HepG2 (cell line): ENCODE results near the gene SND1. TPM values are rescaled to one million over a fixed set of nuclear protein-coding genes. Genes with fewer than 3 reads are reported as not detected.

ENCODE experiments used
- ATAC-seq: fragments of 200-7000 bp; cut with Tn5 transposase; 3 replicates; pipeline ENCODE4 v1.9.1; 2020; ENCODE audit warnings: mild to moderate bottlenecking, moderate library complexity
- BruUV-seq: library from RNA; stranded (reverse); fragments of 400-500 nt; replicated peaks from 2 replicates; lab custom pipeline; 2021; lab: Mats Ljungman, UMichigan
- CTCF ChIA-PET: fragments of 300-600 bp; formaldehyde crosslinking; extraction: SDS; loops from one replicate; lab custom pipeline; 2021; ENCODE audit warnings: low total read pairs, inconsistent platforms, low intra/inter-chr PET ratio; lab: Yijun Ruan, JAX
- POLR2A ChIA-PET: fragments of 350-600 bp; sonication (Branson Sonifier 250); formaldehyde crosslinking; loops from one replicate; lab custom pipeline; 2020; ENCODE audit warnings: antibody characterized with exemption, inconsistent platforms; lab: Yijun Ruan, JAX
- DNase-seq: peaks from one replicate; pipeline ENCODE4 v3.0.0-alpha.2; 2015; ENCODE audit warnings: low spot score
- FAIRE-seq: peaks from 3 replicates; lab custom pipeline; 2011; peaks lifted over from hg19 to GRCh38; lab: Jason Lieb, UNC
- H2AFZ ChIP-seq: one replicate; pipeline ENCODE4 v1.6.1; 2011; ENCODE audit warnings: low read length, inconsistent platforms
- H3K27ac ChIP-seq: fragments of 300-600 bp; 3 replicates; pipeline ENCODE4 v1.8.0; 2011; ENCODE audit warnings: mixed run types, mild to moderate bottlenecking, mixed read lengths, low read length, inconsistent platforms; ENCODE audit not compliant: insufficient read depth; ENCODE audit errors: extremely low read length
- H3K27me3 ChIP-seq, 2 experiments: fragments of 200-600 bp in 1 of 2; 2 replicates in 1 of 2; 3 replicates in 1 of 2; pipeline versions ENCODE4 v1.6.0 to v1.8.0; 2011; ENCODE audit warnings: low read length in 2 of 2, mild to moderate bottlenecking in 2 of 2, moderate library complexity in 2 of 2, inconsistent platforms in 1 of 2; ENCODE audit not compliant: insufficient read depth in 2 of 2, control insufficient read depth in 1 of 2
- H3K36me3 ChIP-seq, 2 experiments: fragments of 200-600 bp in 1 of 2; replicated peaks in 1 of 2; 2 replicates in 1 of 2; 3 replicates in 1 of 2; pipeline versions ENCODE4 v1.5.1 to v1.8.0; 2011; ENCODE audit warnings: low read length in 2 of 2, inconsistent platforms in 1 of 2; ENCODE audit not compliant: insufficient read depth in 2 of 2, control insufficient read depth in 1 of 2
- H3K4me1 ChIP-seq: 2 replicates; pipeline ENCODE4 v1.5.1; 2012; ENCODE audit warnings: low read length, inconsistent platforms; ENCODE audit not compliant: insufficient read depth
- H3K4me2 ChIP-seq: 2 replicates; pipeline ENCODE4 v1.6.0; 2011; ENCODE audit warnings: low read depth, low read length, inconsistent platforms
- H3K4me3 ChIP-seq, 3 experiments: fragments of 200-600 bp in 1 of 3; sonication (generic), shearing (Covaris generic) in 1 of 3; replicated peaks in 1 of 3; 2 replicates each; pipeline ENCODE4 v1.5.1; 2011 to 2016; ENCODE audit warnings: low read length in 3 of 3, inconsistent platforms in 2 of 3, low read depth in 2 of 3, mild to moderate bottlenecking in 2 of 3, control low read depth in 1 of 3, mixed read lengths in 1 of 3; ENCODE audit not compliant: insufficient read depth in 1 of 3
- H3K79me2 ChIP-seq: one replicate; pipeline ENCODE4 v1.6.1; 2011; ENCODE audit warnings: low read length, inconsistent platforms; ENCODE audit not compliant: insufficient read depth
- H3K9ac ChIP-seq: 2 replicates; pipeline ENCODE4 v1.6.0; 2011; ENCODE audit warnings: mild to moderate bottlenecking, low read depth, low read length, inconsistent platforms; ENCODE audit not compliant: insufficient read depth
- H3K9me3 ChIP-seq: 2 replicates; pipeline ENCODE4 v1.5.1; 2012; ENCODE audit warnings: mild to moderate bottlenecking, low read length
- H4K20me1 ChIP-seq: 2 replicates; pipeline ENCODE4 v1.6.0; 2011; ENCODE audit warnings: inconsistent platforms, mild to moderate bottlenecking, low read length, moderate library complexity; ENCODE audit not compliant: insufficient read depth
- CAMTA2 ChIP-seq: sonication (generic); formaldehyde crosslinking; IDR thresholded peaks from 2 replicates; pipeline ENCODE4 v1.4.0; 2020; ENCODE audit warnings: mild to moderate bottlenecking, missing genetic modification reagents, borderline replicate concordance
- CBX5 ChIP-seq: sonication (generic); formaldehyde crosslinking; IDR thresholded peaks from 2 replicates; pipeline ENCODE4 v1.4.0; 2020; ENCODE audit warnings: missing genetic modification reagents, borderline replicate concordance
- NFRKB ChIP-seq: fragments of 450-650 bp; IDR thresholded peaks from 2 replicates; pipeline ENCODE4 v1.6.1; 2017
- SOX13 ChIP-seq, 3 experiments: fragments of 450-650 bp in 1 of 3; sonication (generic) in 1 of 3; formaldehyde crosslinking in 1 of 3; IDR thresholded peaks in 2 of 3; conservative IDR thresholded peaks in 1 of 3; 2 replicates each; pipeline versions ENCODE4 v1.5.0 to v1.6.1; 2016 to 2020; ENCODE audit warnings: antibody characterized with exemption in 1 of 3, mild to moderate bottlenecking in 1 of 3, missing compliant biosample characterization in 1 of 3, missing genetic modification reagents in 1 of 3, moderate library complexity in 1 of 3
- ZMYM3 ChIP-seq: sonication (generic); formaldehyde crosslinking; IDR thresholded peaks from 2 replicates; pipeline ENCODE4 v1.5.1; 2020; ENCODE audit warnings: mild to moderate bottlenecking, missing genetic modification reagents
- WGBS: methylation state at CpG from one replicate; pipeline ENCODE4 v1.1.6; 2017; ENCODE audit warnings: low lambda C conversion rate; 5-methylcytosine and 5-hydroxymethylcytosine counted together
- in situ Hi-C: cut with HindIII; loops from 2 replicates; pipeline ENCODE4 v1.10.0; 2017; ENCODE audit warnings: low pct_unique_long_range_greater_than_20kb; ENCODE audit not compliant: extremely low pct_ligation_motif_present
- intact Hi-C: fragments of 100-400 bp; cut with micrococcal nuclease; formaldehyde crosslinking; loops from one replicate; pipeline ENCODE4 v1.10.0; 2022; ENCODE audit not compliant: unreplicated experiment
- polyA plus RNA-seq, 8 experiments: library from polyadenylated mRNA; depleted of rRNA in 3 of 8; stranded (reverse) in 7 of 8; unstranded in 1 of 8; fragments of >200 nt; fragmentation: Illumina TruSeq in 4 of 8; extraction: Trizol in 4 of 8; gene quantifications; 2 replicates each; pipeline versions ENCODE4 v1.2.1 to v1.2.3, GENCODE V29; 2011 to 2016; ENCODE audit warnings: low read depth in 4 of 8, missing spikeins in 1 of 8, mixed read lengths in 1 of 8; ENCODE audit not compliant: insufficient read depth in 1 of 8
- total RNA-seq, 5 experiments: library from RNA; depleted of rRNA; stranded (reverse); fragments of >200 nt; fragmentation: Illumina TruSeq; extraction: Trizol; gene quantifications; 2 replicates each; pipeline ENCODE4 v1.2.3, GENCODE V29; 2016; ENCODE audit warnings: low read depth in 1 of 5
- TF ChIP-seq, protein P1 (sequence below): IDR thresholded peaks from 2 replicates; pipeline ENCODE4 v1.6.1; 2016; ENCODE audit warnings: missing compliant biosample characterization, missing genetic modification reagents, borderline replicate concordance
- TF ChIP-seq, protein P2 (sequence below): IDR thresholded peaks from 2 replicates; pipeline ENCODE4 v1.6.1; 2016; ENCODE audit warnings: control low read depth
- TF ChIP-seq, protein P3 (sequence below): sonication (generic); formaldehyde crosslinking; conservative IDR thresholded peaks from 2 replicates; pipeline ENCODE4 v1.8.1; 2023; ENCODE audit warnings: missing genetic modification reagents
- TF ChIP-seq, protein P4 (sequence below): sonication (generic); formaldehyde crosslinking; IDR thresholded peaks from 2 replicates; pipeline ENCODE4 v1.4.0; 2020; ENCODE audit warnings: mild to moderate bottlenecking, missing genetic modification reagents
- TF ChIP-seq, protein P5 (sequence below): fragments of 450-650 bp; IDR thresholded peaks from 2 replicates; pipeline ENCODE4 v1.6.1; 2016

SND1 gene
- total and polyA plus RNA-seq, 2 of the 13 experiments (the other 11 are each of a cell fraction or from before 2014, with no cell fraction given): 110 to 182 TPM

DNA sequence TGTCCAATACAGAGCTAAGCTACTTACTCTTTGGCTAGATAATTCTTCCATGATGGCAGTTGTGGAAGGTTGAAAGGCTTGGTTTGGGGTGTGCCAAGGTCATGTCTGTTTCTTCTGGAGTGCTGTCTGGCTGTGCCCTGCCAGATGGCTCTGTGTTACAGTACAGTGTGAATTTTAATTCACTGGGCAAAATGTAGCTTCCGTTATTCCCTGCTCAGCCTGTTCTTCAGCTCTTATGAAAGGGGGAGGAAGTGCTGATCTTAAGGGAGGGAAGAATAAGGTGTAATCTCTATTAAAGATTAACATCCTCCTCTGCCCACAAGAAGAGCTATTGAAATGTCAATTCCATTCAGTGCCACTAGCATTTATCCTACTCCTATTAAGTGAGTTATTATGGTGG, 52.2 kb downstream of the SND1 start:
- FAIRE-seq (no peak), ATAC-seq (no peak), DNase-seq (no peak)
- no peak overlapping the region for H3K4me2 ChIP-seq
- ChIA-PET CTCF (no interaction called here), POLR2A (no interaction called here)
- H4K20me1 ChIP-seq: peaks cover 11% of the 10 kb centered on the region; the same call in 1 of the 2 replicates
- in situ Hi-C loops (no loop called here), intact Hi-C loops (no loop called here)
- no peak overlapping the region for H3K9ac ChIP-seq
- BruUV-seq: no TSS peak
- H2AFZ ChIP-seq: no peak overlapping the region
- H3K36me3 ChIP-seq: peaks cover 27 to 95% of the 10 kb centered on the region in 2 experiments
- 100% methylated on average over 1 of the region's 1 CpG for WGBS
- TF ChIP-seq ZMYM3 (CRISPR knock-in tag): no peak
- no peak for TF ChIP-seq CBX5 (CRISPR knock-in tag)
- no peak for TF ChIP-seq SOX13 (IDR thresholded peaks at IDR 0.05)
- no peak for TF ChIP-seq SOX13 (CRISPR knock-in tag; conservative IDR thresholded peaks at IDR 0.05 in 1 of 2, IDR thresholded peaks at IDR 0.05 in 1 of 2)
- TF ChIP-seq, protein P1, sequence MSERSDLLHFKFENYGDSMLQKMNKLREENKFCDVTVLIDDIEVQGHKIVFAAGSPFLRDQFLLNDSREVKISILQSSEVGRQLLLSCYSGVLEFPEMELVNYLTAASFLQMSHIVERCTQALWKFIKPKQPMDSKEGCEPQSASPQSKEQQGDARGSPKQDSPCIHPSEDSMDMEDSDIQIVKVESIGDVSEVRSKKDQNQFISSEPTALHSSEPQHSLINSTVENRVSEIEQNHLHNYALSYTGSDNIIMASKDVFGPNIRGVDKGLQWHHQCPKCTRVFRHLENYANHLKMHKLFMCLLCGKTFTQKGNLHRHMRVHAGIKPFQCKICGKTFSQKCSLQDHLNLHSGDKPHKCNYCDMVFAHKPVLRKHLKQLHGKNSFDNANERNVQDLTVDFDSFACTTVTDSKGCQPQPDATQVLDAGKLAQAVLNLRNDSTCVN (CRISPR knock-in tag): no peak
- TF ChIP-seq CAMTA2 (CRISPR knock-in tag): no peak
- TF ChIP-seq, protein P2, sequence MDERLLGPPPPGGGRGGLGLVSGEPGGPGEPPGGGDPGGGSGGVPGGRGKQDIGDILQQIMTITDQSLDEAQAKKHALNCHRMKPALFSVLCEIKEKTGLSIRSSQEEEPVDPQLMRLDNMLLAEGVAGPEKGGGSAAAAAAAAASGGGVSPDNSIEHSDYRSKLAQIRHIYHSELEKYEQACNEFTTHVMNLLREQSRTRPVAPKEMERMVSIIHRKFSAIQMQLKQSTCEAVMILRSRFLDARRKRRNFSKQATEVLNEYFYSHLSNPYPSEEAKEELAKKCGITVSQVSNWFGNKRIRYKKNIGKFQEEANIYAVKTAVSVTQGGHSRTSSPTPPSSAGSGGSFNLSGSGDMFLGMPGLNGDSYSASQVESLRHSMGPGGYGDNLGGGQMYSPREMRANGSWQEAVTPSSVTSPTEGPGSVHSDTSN: no peak
- no peak for TF ChIP-seq NFRKB
- TF ChIP-seq, protein P3, sequence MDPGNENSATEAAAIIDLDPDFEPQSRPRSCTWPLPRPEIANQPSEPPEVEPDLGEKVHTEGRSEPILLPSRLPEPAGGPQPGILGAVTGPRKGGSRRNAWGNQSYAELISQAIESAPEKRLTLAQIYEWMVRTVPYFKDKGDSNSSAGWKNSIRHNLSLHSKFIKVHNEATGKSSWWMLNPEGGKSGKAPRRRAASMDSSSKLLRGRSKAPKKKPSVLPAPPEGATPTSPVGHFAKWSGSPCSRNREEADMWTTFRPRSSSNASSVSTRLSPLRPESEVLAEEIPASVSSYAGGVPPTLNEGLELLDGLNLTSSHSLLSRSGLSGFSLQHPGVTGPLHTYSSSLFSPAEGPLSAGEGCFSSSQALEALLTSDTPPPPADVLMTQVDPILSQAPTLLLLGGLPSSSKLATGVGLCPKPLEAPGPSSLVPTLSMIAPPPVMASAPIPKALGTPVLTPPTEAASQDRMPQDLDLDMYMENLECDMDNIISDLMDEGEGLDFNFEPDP (CRISPR knock-in tag): no peak
- TF ChIP-seq, protein P4, sequence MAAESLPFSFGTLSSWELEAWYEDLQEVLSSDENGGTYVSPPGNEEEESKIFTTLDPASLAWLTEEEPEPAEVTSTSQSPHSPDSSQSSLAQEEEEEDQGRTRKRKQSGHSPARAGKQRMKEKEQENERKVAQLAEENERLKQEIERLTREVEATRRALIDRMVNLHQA (CRISPR knock-in tag): no peak
- TF ChIP-seq, protein P5, sequence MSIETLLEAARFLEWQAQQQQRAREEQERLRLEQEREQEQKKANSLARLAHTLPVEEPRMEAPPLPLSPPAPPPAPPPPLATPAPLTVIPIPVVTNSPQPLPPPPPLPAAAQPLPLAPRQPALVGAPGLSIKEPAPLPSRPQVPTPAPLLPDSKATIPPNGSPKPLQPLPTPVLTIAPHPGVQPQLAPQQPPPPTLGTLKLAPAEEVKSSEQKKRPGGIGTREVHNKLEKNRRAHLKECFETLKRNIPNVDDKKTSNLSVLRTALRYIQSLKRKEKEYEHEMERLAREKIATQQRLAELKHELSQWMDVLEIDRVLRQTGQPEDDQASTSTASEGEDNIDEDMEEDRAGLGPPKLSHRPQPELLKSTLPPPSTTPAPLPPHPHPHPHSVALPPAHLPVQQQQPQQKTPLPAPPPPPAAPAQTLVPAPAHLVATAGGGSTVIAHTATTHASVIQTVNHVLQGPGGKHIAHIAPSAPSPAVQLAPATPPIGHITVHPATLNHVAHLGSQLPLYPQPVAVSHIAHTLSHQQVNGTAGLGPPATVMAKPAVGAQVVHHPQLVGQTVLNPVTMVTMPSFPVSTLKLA: no peak
- no peaks in the 10 kb centered on the region for H3K4me1 ChIP-seq
- no peaks in the 10 kb centered on the region for H3K9me3 ChIP-seq
- peaks cover 2% of the 10 kb centered on the region for H3K79me2 ChIP-seq
- H3K27me3 ChIP-seq: no peaks in the 10 kb centered on the region
- no peak overlapping the region for H3K4me3 ChIP-seq
- no peak overlapping the region for H3K27ac ChIP-seq
